GM10847 (cell line): ENCODE results near the gene CDCP1.

Experiments used
- POLR2A ChIP-seq: IDR thresholded peaks from 2 replicates; pipeline ENCODE4 v1.6.1; 2011; ENCODE audit not compliant: insufficient read length; ENCODE audit errors: extremely low read depth

CDCP1 gene

DNA sequence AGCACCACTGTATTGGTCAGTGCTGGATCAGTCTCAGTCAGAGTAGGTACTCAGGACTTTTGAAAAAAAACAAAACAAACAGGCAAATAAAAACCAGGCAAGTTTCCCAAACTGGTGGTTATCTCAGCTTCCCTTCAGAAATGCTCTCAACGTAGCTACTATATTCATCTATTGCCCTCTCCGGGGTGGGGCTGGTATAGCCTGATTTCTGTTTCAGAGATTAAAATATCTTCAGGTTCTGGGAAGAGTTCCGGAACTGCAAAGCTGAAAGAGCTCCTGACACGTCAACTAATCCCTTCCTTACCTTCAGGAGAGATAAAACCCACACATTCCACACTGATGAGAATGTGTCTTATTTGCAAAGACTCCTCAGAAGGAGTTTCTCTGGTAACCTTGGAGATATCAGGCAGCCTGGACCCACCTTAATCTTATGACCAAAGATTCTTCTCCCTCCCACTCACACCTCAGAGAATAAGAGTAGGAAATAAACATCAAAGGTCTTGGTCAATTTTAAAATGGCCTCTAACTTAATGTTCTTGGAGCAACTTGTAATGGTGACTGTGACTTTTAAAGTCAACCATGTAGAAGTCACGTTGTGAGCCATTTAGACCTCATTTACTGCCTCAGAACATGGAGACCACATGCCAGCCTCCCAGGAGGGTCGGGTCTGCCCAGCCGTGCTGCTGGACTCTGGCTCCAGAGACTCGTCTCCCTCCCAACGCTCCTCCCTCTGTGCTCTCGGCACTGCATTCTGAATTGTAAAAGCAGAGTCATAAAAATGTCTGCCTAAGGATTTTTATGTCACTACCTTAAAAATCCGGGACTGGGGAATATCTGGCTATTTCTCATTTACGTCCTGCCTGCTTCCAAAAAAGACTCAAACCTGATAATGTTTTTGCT is 53.8 kb downstream of the CDCP1 start:
- TF ChIP-seq POLR2A = no peak

DNA sequence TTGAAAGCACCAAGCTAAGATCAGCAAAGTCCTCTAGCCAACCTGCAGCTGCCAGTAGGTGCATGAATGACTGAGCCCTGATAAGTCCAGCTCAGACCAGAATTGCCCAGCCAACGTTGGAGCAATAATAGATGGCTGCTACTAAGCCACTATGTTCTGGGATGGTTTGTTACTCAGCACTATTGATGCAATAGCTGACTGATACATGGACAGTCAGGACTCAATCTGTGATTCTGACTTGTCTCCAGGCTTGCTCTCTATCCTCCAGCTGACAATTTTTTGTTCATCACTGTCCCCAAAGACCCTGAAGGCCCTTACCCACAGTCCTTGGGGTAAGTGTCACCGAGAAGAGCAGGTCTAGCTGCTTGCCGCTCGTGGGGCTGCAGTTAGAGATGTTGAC is 55.3 kb downstream of the CDCP1 start:
- TF ChIP-seq POLR2A = no peak

DNA sequence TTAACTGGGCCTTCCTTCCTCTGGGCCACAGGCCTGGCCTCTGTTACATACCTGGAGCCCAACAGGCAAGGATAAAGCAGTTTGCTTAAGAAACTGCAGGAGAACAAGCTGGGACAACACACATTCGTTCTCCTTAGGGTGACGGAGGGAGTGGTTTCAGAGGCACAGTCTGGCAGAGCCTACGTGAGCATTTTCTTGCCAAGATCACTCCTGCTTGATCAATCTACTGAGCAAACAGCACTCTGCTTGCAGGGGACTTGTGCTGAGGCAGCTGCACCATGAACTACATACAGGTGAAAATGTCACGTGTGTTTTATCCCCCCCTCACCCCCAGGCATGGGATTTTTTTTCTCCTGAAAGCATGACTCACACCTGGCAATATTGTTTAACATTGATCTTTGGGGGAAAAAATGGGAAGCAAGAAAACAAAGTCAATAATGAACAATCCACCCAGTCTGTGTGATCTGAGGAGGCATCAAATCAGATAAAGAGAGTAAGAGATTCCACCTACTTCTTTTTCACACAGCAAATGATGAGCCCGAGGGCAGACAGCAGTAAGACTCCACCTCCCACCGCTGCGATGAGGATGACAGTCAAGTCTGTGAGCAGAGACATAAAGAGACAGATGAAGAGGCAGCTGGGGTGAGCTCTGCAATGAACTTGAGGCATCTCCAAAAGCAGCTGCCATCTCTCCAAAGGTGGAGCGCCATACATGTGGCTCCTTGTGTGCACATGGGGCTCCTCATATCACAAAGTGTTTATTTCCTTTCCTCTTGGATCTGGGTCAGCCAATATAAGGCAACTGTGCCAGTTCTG is 57.4 kb downstream of the CDCP1 start:
- no peak for TF ChIP-seq POLR2A

DNA sequence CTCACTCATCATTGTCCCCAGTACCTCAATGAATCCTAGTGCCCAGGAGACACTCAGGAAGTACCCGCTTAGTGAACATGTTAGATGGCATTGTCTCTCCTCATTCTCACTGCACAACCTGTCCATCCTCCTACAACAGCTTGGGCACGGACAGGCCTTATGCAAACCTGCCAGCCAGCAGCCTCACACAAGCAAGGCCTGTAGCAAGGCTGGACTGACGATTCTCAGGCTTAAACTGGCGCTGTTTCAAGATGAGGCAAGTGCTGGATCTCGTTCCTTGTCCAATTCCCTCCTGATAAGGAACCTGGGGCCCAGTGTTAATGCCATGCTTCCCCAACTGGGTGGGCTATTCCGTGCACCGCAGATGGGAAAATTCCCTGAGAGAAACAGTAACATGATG is 59.0 kb downstream of the CDCP1 start:
- no peak for TF ChIP-seq POLR2A

DNA sequence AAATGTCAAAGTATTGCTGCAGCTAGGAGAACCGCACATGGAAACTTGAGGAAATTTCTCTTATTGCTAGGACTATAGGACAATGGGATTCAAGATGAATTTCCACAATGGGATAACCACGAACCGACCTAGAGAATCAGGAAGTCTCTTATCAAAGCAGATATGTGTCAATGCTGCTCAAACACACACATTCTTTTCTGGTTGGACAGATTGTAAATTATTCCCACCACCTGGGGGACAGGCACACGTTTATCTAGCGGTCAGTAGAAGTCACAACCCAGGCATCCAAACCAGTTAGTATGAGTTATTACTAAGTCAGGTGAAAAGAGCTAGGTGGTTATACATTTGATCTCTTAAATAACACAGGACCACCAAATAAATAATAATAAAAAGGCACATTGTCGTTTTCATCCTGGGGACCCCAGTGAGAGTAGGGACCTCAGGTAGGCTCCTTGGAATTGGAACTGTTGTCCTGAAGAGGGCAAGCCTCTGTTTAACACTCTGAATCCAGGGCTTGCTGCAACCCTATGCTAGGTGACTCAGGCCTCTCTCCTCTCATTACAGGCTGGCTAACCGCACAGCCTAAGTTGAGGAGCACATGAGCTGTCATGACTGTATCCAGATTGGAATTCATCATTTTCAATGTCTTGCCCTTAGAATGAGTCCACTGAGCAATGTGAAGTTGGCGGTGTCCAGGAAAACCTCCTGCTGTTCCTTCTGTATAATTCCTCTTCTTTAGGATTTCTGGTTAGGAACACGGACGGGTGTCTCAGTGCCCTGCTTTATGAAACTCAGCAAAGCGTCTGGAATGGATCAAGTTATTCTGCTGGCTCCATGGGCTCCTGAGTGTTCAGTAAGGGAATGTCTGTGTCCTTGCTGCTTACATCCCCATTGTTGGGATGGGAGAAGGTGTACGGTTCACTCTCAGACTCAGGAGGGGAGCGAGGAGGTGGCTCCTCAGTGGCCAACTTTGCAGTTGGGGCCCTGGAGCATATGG is 61.1 kb downstream of the CDCP1 start:
- TF ChIP-seq POLR2A = no peak

DNA sequence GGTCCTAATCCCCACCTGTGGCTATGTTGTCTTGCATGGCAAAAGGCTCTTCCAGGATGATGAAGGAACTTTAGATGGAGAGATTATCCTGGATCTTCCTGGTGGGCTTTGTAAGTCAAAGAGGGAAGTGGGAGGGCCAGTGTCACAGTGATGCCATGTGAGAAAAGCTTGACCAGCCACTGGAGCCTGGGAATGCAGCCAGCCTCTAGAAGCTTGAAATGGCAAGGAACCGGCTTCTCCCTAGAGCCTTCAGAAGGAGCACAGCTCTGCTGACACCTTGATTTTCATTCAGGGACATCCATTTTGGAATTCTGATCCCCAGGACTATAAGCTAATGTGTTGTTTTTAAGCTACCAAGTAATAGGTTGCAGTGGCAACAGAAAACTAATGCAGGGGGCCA is 61.8 kb downstream of the CDCP1 start:
- TF ChIP-seq POLR2A = no peak

DNA sequence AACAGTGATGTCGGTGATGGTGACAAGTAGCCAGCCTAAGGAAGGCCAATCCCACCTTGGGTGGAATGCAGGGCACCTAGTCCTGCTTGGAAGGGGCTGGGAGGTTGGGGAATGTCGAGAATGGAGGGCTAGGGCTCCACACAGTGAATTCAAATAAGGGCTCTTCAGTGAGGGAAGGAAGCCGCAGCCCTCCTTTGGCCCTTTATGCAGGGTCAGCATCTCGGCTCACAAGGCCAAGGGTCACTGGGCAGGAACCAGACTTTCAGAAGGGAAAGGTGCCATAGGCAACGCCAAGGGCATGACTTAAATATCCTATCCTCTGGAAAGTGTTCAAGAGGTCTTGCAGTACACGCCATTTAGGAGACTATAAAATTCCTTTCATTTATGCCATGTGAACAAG is 63.2 kb downstream of the CDCP1 start:
- TF ChIP-seq POLR2A = no peak

DNA sequence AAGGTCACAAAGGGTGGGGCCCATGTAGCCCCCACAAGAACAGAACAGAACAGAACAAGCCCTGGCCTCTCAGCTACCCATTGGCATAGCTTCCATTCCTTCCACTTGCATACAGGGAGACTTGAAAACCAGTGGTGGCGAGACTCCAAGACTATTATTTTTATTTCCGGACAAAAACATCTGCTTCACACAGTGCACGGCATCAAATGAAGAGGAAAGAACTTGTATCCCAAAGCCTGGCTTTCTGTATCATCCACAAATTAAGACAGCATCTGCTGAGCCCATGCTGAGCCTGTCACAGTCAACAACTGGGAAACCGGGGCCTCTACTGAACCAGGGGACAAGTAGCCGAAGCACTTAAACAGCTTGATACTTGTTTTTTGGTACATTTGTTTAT is 64.0 kb downstream of the CDCP1 start:
- no peak for TF ChIP-seq POLR2A

DNA sequence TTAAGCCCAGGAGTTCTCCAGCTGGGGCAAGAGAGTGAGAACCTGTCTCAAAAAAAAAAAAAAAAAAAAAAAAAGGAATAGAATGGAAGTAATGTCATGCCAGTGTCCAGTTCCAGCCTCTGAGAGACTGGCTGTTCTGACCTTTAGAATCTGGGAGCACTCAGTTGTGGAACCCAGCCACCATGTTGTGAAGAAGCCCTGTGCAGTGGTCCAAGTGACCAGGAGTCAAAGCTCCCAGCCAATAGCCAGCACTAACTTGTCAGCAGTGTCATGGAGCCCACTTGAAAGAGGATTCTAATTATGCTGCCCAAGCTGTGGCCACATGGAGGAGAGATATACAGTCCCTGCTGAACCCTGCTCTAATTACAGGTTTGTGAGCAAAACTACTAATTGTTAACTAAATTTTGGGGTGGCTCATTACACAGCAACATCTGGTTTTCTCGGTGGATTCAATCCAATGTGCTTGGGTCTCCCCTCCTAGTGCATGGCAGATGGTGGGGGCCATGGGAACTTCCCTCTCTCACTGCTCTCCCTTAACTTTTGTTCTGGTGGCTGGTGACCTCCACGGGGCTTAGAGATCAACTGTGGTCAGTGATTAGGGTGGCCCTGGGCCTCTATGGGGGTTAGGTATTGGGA is 64.6 kb downstream of the CDCP1 start:
- TF ChIP-seq POLR2A = no peak

DNA sequence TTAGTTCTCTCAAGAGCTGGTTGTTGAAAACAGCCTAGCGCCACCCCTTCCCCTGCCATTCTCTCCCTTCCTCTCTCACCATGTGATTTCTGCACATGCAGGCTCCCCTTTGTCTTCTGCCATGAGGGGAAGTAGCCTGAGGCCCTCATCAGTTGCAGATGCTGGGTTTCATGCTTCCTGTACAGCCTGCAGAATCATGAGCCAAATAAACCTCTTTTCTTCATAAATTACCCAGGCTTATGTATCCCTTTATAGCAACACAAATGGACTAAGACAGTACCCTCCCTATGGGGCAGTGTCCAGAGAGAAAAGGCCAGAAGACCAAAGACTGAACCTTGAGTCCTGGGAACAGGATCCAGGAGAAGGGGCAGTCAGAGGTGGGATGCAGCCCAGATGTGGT is 65.4 kb downstream of the CDCP1 start:
- TF ChIP-seq POLR2A = no peak

DNA sequence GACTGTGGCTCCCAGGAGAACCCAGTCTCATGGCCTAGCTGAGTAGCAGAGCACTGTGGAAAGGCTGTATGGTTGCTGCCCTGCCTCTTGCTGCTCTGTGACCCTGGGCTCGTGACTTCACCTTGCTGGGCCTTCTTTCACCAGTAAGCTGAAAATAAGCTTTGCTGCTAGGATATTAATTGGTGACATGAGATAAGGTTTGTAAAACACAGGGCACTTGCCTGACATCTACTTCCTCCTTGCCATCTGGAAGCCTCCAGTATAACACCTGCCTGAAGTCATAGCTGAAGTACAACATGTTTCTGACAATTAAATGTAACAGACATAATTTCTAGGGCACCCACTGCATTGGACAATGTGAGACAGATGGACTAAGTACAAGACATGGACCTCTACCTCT is 66.5 kb downstream of the CDCP1 start:
- no peak for TF ChIP-seq POLR2A

DNA sequence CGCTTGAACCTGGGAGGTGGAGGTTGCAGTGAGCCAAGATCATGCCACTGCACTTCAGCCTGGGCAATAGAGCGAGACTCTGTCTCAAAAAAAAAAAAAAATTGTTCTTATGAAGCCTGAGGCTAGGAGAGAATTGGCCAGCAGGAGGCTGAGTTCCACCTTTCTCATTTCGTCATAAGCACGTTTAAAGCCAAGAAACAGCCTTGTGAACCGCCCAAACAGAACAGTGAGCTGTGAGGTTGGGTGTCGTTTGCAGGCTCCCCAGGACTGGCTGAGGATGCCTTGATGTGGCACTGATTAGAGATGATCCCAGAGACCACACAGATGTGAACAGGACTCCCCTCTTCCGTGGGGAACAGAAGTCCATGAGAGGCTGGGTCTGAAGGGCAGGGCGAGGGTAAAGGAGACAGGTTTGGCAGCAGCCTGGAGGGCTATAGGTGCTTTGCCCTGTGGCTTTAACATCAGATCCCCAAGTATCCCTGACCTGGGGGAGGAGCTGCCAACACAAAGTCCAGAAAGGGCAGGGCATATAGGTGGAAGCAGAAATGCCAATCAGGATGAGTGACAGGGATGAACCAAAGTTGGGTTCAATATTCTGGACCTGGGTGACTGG is 67.2 kb downstream of the CDCP1 start:
- no peak for TF ChIP-seq POLR2A

DNA sequence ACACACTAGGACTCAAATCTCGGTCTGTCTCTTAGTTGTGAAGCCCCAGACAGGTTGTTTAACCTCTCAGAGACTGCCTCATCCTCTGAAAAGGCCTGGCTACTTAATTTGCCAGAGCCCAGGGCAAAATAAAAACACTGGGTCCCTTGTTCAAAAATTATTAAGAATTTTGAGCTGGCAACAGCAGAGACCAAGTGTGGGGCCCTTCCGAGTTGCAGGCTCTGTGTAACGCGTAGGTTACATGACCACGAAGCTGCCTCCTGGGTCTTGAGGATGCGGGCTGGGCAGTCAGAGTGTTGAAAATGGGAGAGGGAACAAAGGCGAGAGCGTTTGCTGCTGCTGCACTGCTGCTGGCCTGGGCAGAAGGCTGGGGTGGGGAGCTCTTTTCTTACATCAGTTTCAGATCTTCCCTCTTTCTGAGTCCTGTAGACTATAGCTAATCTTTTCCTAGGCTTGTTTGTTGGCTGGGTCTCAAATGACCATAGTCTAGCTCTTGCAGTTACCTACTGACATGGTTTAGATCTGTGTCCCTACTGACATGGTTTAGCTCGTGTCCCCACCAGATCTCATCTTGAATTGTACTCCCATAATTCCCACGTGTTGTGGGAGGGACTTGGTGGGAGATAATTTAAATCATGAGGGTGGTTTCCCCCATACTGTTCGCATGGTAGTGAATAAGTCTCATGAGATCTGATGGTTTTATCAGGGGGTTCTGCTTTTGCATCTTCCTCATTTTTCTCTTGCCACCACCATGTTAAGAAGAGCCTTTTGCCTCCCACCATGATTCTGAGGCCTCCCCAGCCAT is 70.2 kb downstream of the CDCP1 start:
- TF ChIP-seq POLR2A = no peak

DNA sequence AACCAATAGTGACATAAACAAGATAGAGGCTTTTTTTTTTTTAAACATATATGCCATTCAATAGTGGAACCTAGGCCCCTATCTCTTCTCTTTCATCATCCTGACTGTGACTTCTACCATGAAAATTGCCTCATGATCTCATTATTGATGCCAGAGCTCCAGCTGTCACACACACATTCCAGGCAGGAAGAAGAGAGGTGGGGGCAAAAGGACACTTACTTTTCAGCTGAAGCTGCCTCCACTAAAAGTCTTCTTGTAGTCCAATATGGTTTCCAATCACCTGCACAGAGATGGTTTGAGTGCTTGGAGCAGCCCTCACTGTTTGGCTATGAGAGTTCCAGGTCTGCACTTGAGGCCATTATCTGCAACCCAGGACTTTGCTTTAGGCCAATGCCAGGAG is 75.1 kb downstream of the CDCP1 start:
- TF ChIP-seq POLR2A = no peak

DNA sequence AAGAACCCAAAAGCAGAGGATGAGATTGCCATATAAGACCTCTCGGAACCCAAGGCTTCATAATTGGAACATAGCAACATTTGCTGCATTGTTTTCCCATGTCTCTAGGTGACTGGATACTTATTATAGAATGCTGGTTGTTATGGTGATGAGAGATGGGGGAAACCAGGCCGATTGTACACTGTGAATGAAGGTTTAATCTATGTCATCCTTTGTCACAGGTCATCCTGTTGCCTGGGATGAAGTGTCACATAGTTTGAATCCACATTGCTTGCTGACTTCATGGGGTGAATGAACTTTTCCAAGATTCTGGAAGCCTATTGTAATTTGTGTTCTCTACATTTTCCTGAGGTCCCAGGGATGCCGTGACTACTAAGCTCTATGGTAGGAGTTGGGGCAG is 78.2 kb downstream of the CDCP1 start:
- TF ChIP-seq POLR2A = no peak
